GM06990 (cell line): Measurements from ENCODE around the gene IGF2BP1.

Source experiments
- DNase-seq: peaks from one replicate; pipeline ENCODE4 v3.0.0-alpha.2; 2011; ENCODE audit not compliant: insufficient read length; ENCODE audit errors: extremely low read depth
- H3K27me3 ChIP-seq: replicated peaks from 2 replicates; pipeline ENCODE4 v1.6.0; 2011; ENCODE audit warnings: low read length; ENCODE audit not compliant: control insufficient read depth, insufficient read depth
- H3K36me3 ChIP-seq: 2 replicates; pipeline ENCODE4 v1.5.1; 2011; ENCODE audit warnings: low read length; ENCODE audit not compliant: control insufficient read depth, insufficient read depth
- H3K4me3 ChIP-seq: replicated peaks from 2 replicates; pipeline ENCODE4 v1.5.1; 2011; ENCODE audit warnings: low read depth, mild to moderate bottlenecking, control low read depth, low read length
- TF ChIP-seq, protein P1 (sequence below): IDR thresholded peaks from 2 replicates; pipeline ENCODE4 v1.5.1; 2011; ENCODE audit warnings: low read length, control low read depth, mild to moderate bottlenecking, inconsistent platforms; ENCODE audit not compliant: insufficient read depth, poor library complexity, severe bottlenecking

Gene IGF2BP1

DNA sequence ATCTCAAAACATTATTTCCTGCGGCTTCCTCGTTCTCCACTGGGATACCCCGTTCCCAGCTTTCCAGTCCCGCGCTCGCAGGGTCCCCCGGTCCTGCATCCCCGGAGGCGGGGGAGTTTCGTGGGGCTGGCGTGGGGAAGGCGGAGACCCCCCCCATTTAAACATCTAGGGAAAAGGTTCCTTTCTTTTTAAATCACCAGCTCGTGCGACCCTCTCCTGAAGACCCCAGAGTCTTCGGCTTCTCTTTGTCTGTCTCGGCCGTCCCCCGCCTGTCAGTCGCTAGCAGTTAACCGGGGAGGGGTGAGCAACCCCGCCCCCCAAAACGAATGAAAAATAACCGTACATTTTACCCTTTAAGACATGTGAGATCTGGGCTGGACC lies 473 bp upstream of the IGF2BP1 start:
- TF ChIP-seq, protein P1, sequence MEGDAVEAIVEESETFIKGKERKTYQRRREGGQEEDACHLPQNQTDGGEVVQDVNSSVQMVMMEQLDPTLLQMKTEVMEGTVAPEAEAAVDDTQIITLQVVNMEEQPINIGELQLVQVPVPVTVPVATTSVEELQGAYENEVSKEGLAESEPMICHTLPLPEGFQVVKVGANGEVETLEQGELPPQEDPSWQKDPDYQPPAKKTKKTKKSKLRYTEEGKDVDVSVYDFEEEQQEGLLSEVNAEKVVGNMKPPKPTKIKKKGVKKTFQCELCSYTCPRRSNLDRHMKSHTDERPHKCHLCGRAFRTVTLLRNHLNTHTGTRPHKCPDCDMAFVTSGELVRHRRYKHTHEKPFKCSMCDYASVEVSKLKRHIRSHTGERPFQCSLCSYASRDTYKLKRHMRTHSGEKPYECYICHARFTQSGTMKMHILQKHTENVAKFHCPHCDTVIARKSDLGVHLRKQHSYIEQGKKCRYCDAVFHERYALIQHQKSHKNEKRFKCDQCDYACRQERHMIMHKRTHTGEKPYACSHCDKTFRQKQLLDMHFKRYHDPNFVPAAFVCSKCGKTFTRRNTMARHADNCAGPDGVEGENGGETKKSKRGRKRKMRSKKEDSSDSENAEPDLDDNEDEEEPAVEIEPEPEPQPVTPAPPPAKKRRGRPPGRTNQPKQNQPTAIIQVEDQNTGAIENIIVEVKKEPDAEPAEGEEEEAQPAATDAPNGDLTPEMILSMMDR, result no peak
- H3K4me3 ChIP-seq, result peak overlapping the region; percentile 68

GRCh38 chr17:48997827-48998586 lies 822 bp downstream of the IGF2BP1 start:
- TF ChIP-seq, protein P1, result no peak
- no peak for DNase-seq
- no peaks in the 10 kb centered on the region for H3K36me3 ChIP-seq
- H3K4me3 ChIP-seq, result peak overlapping the region; percentile 68
- peaks cover 5% of the 10 kb centered on the region; the same call in 1 of the 2 replicates for H3K27me3 ChIP-seq

More for the DNA sequence above, 473 bp upstream of the IGF2BP1 start:
- peaks cover 5% of the 10 kb centered on the region; the same call in 1 of the 2 replicates for H3K27me3 ChIP-seq
- no peaks in the 10 kb centered on the region for H3K36me3 ChIP-seq
- DNase-seq, result no peak

DNA sequence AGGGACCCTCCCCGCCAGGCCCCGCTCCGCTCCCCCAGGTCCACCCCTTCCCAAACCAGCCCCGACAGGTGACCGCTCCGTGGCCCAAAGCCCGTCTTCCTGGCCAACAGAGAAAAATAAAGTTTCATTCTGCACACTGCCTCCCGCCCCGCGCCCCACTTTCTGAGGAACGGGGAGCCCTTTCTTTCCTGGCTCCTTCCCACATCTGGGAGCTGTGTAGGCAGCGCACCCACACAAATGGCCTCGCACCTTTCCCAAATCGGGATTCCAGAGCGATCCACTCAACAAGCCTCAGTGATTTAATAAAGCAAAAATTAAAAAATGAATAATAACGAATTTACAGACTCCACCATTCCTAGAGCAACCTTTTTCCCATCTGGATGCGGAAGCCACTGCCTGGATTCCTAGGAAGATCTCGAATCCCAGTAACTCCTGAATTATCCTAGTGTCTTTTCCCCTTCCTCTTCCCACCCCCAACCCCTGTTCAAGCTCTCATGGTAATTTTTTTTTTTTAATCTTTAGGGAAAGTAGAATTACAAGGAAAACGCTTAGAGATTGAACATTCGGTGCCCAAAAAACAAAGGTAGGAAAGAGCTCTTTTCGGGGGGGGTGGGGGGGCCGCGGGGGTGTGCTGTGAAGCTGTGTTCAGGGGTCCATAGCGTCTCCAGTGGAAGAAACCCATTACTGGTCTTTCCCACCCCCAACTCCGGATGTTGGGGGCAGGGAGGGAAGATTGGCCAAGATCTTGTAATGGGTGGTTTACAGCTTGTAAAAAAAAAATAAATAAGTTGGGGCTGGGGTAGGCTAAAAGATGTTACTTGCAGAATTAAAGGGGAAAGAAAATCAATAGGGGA lies 1.6 kb downstream of the IGF2BP1 start:
- TF ChIP-seq, protein P1, result no peak
- no peak for DNase-seq
- Histone ChIP-seq H3K27me3 (peaks cover 5% of the 10 kb centered on the region; the same call in 1 of the 2 replicates), H3K4me3 (peak overlapping the region; percentile 68), H3K36me3 (no peaks in the 10 kb centered on the region)

DNA sequence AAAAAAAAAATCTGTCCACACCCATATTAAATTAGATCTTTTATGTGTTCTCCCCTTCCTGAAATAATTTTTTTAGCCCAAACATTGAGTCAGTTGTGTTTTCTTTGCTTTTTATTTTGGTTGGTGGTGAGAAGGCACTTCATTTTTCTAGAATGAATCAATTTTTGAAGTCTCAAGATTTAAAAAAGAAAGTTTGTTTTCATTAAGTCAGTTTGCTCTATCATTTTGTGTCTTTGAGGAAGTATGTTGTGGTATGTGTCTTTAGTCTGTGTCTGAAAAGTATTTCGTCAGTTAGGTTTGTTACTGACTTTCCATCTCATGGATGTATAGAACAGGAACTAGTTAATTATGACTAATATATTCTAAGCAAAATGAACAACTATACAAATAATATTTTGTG lies 3.8 kb downstream of the IGF2BP1 start:
- H3K4me3 ChIP-seq, result no peak overlapping the region
- H3K36me3 ChIP-seq, result no peaks in the 10 kb centered on the region
- DNase-seq, result no peak
- peaks cover 5% of the 10 kb centered on the region; the same call in 1 of the 2 replicates for H3K27me3 ChIP-seq
- TF ChIP-seq, protein P1, result no peak

- H3K4me3 ChIP-seq, result no peak overlapping the region
- DNase-seq, result no peak
- no peaks in the 10 kb centered on the region for H3K36me3 ChIP-seq
- peaks cover 2% of the 10 kb centered on the region for H3K27me3 ChIP-seq
- TF ChIP-seq, protein P1, result no peak
These were observed 4.5 kb downstream of the IGF2BP1 start for GRCh38 chr17:49001671-49002070.
